Stomach (tissue), 9 donors: ENCODE data around the gene PDXDC1. TPM values are rescaled to one million over a fixed set of nuclear protein-coding genes. Genes with fewer than 3 reads are reported as not detected.
"Not testable (repeated sequence)": the region's sequence is repeated elsewhere in the genome, so short reads cannot be mapped to it uniquely, and the experiment has no call there.

Experiments
- DNase-seq, 2 donors: peaks; one replicate each; pipeline versions ENCODE4 v3.0.0 to v3.0.0-alpha.2; 2013 to 2019
- H3K27ac ChIP-seq, 5 donors: fragments of 200-600 bp in 4 of 5; sonication (generic) in 4 of 5; one replicate each; pipeline ENCODE4 v1.5.1; 2013 to 2019; ENCODE audit warnings: mild to moderate bottlenecking in 1 of 5, moderate library complexity in 1 of 5
- H3K27me3 ChIP-seq, 3 donors: fragments of 200-600 bp; sonication (generic); one replicate each; pipeline ENCODE4 v1.5.1; 2017 to 2019; ENCODE audit warnings: mixed run types in 1 of 3
- H3K36me3 ChIP-seq, 4 donors: fragments of 200-600 bp; sonication (generic); 1 replicate in 3 of 4; 2 replicates in 1 of 4; pipeline ENCODE4 v1.5.1; 2016 to 2019
- H3K4me1 ChIP-seq, 4 donors: fragments of 200-600 bp; sonication (generic); one replicate each; pipeline ENCODE4 v1.5.1; 2016 to 2019
- H3K4me3 ChIP-seq, 4 donors: fragments of 200-600 bp; sonication (generic) in 3 of 4; one replicate each; pipeline ENCODE4 v1.5.1; 2016 to 2019; ENCODE audit warnings: mild to moderate bottlenecking in 1 of 4
- H3K9me3 ChIP-seq, 4 donors: fragments of 200-600 bp; sonication (generic); one replicate each; pipeline ENCODE4 v1.5.1; 2016 to 2019
- EP300 ChIP-seq: sonication (generic); formaldehyde crosslinking; IDR thresholded peaks from one replicate; pipeline ENCODE4 v1.6.1; 2017; ENCODE audit warnings: antibody characterized with exemption
- POLR2A ChIP-seq, 4 donors: fragments of 450-650 bp; IDR thresholded peaks; one replicate each; pipeline ENCODE4 v1.6.1; 2016; ENCODE audit warnings: antibody characterized with exemption in 4 of 4, control low read depth in 2 of 4, mild to moderate bottlenecking in 1 of 4, moderate library complexity in 1 of 4
- POLR2AphosphoS5 ChIP-seq, 3 donors: sonication (generic); formaldehyde crosslinking; IDR thresholded peaks; one replicate each; pipeline ENCODE4 v1.6.1; 2016; ENCODE audit warnings: antibody characterized with exemption in 3 of 3
- WGBS, 5 donors: extraction: QIAGEN DNeasy Blood & Tissue Kit in 3 of 5; methylation state at CpG; one replicate each; pipeline versions ENCODE4 v1.1.5 to v1.1.7; 2013 to 2018; 5-methylcytosine and 5-hydroxymethylcytosine counted together
- intact Hi-C: fragments of 100-400 bp; cut with DNase I; formaldehyde crosslinking; loops from one replicate; pipeline ENCODE4 v1.15.1; 2023; ENCODE audit warnings: low total_unique reads
- polyA plus RNA-seq, 3 donors: library from polyadenylated mRNA; stranded (reverse); fragments of 200-250 nt; gene quantifications; one replicate each; pipeline ENCODE4 v1.2.3, GENCODE V29; 2013
- total RNA-seq, 5 donors: library from RNA; depleted of rRNA; stranded (reverse); fragments of >200 nt; gene quantifications; one replicate each; pipeline versions ENCODE4 v1.1.0 to v1.2.3, GENCODE V29; 2014 to 2016
- TF ChIP-seq, protein P1 (sequence below), 7 experiments: fragments of 450-650 bp in 4 of 7; fragments of 200-600 bp in 3 of 7; sonication (generic) in 3 of 7; IDR thresholded peaks; one replicate each; pipeline ENCODE4 v1.5.1; 2016 to 2019; ENCODE audit warnings: antibody characterized with exemption in 7 of 7, control low read depth in 2 of 7, mild to moderate bottlenecking in 1 of 7
- donor health status: healthy with polysubstance abuse.
- donor health status: Bipolar disorder and iron deficiency.
- donor health status: healthy.

PDXDC1 gene
- total and polyA plus RNA-seq, 8 donors = 35.1 to 126 (median 84.0) TPM

DNA sequence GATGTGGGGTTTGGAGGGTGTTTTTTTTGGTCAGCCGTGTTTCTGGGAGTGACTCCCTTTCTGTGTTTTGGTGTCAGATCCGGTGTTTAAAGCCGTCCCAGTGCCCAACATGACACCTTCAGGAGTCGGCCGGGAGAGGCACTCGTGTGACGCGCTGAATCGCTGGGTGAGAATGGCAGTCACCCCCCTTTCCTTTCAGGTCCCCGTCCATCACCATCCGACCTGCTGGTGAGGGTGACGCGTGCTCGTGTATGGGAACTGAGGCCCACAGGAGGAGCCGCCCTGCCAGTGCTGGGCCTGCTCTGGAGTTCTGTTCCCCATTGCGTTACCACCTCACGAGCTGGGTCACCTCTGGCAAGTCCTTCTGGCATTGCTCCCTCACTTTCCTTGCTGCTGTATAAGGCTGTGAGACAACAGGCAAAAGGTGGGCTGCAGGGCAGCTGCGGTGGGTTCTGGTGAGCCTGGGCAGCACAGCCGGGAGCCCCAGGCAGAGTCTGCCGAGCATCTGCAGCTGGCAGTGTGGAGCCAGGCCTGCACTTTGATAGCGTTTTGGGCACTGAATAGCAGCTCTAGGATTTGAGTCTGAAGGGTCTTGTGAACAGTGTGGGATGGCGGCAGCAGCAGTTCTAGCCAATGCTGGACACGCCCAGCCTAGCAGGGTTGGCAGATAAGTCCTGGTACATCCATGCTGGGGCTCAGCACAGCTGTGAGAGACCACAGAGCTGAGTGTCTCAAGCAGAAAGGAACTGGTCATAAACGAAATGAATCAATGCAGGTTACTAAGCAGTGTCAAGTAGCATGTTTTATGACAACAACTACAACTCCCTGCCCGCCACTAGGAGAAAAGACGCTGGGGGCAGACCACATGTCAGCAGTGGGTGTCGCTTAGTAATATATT lies 54.2 kb downstream of the PDXDC1 start:
- H3K27ac ChIP-seq = peak overlapping the region in 2 of 5 donors; percentile 38 to 41
- 79 to 90% (median 85%) methylated on average over 25 to 27 of the region's 27 CpGs for WGBS, 5 donors
- DNase-seq, H3K9me3 ChIP-seq, intact Hi-C loops, H3K27me3 ChIP-seq, H3K4me3 ChIP-seq: not testable (repeated sequence)
- peaks cover 0 to 27% (median 9%) of the 10 kb centered on the region in 4 donors for H3K4me1 ChIP-seq
- H3K36me3 ChIP-seq = peaks cover 71 to 99% (median 87%) of the 10 kb centered on the region in 4 donors

DNA sequence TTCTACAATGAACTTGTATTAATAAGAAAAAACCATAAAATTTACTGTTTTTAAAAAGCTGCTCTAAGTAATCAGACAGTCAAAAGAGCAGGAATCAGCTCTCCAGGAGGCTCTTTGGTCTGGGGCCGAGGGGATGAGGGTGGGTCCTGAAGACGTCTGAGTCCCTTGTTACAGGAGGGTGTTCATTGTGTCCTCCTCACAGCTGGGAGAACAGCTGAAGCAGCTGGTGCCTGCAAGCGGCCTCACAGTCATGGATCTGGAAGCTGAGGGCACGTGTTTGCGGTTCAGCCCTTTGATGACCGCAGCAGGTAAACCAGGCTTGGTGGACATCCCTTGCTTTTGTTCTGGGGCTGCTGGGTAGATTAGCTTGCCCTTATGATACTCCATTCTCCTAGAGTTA lies 54.9 kb downstream of the PDXDC1 start:
- Histone ChIP-seq H3K36me3 (peaks cover 72 to 99% (median 87%) of the 10 kb centered on the region in 4 donors), H3K27ac (peak overlapping the region in 1 of 5 donors; percentile 41), H3K4me1 (peaks cover 0 to 22% (median 9%) of the 10 kb centered on the region in 4 donors)
- DNase-seq, intact Hi-C loops, H3K9me3 ChIP-seq, H3K4me3 ChIP-seq, H3K27me3 ChIP-seq: not testable (repeated sequence)
- WGBS, 5 donors = 81 to 85% (median 83%) methylated on average over 5 to 6 of the region's 6 CpGs

DNA sequence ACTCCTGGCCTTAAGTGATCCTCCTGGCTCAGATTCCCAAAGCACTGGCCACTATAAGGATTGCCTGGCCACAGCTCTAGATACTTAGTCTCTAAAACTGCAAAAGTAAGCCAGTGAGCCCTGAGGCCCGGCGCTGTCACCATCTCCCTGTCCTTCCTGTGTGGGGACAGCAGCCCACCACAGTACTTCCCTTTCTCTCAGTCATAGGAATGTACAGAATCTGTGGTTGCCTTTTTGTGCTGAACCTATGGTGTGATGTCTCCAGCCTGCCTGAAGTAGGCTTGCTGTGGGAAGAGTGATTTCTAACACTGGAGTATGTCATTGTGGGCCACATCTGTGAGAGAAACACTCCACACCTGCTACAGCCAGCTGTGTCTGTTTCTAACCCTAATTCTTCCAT lies 56.4 kb downstream of the PDXDC1 start:
- Histone ChIP-seq H3K27ac (no peak overlapping the region), H3K27me3 (no peaks in the 10 kb centered on the region), H3K4me3 (no peak overlapping the region), H3K9me3 (no peaks in the 10 kb centered on the region), H3K4me1 (peaks cover 0 to 10% (median 6%) of the 10 kb centered on the region in 4 donors), H3K36me3 (peaks cover 75 to 99% (median 88%) of the 10 kb centered on the region in 4 donors)
- DNase-seq = no peak
- 75 to 88% (median 81%) methylated on average over 2 of the region's 2 CpGs for WGBS, 5 donors
- TF ChIP-seq POLR2A (IDR thresholded peaks at IDR 0.05) = no peak
- TF ChIP-seq POLR2AphosphoS5 (IDR thresholded peaks at IDR 0.05) = no peak
- no peak for TF ChIP-seq EP300
- TF ChIP-seq, protein P1, sequence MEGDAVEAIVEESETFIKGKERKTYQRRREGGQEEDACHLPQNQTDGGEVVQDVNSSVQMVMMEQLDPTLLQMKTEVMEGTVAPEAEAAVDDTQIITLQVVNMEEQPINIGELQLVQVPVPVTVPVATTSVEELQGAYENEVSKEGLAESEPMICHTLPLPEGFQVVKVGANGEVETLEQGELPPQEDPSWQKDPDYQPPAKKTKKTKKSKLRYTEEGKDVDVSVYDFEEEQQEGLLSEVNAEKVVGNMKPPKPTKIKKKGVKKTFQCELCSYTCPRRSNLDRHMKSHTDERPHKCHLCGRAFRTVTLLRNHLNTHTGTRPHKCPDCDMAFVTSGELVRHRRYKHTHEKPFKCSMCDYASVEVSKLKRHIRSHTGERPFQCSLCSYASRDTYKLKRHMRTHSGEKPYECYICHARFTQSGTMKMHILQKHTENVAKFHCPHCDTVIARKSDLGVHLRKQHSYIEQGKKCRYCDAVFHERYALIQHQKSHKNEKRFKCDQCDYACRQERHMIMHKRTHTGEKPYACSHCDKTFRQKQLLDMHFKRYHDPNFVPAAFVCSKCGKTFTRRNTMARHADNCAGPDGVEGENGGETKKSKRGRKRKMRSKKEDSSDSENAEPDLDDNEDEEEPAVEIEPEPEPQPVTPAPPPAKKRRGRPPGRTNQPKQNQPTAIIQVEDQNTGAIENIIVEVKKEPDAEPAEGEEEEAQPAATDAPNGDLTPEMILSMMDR (IDR thresholded peaks at IDR 0.05) = no peak
- intact Hi-C loops = no loop called here

DNA sequence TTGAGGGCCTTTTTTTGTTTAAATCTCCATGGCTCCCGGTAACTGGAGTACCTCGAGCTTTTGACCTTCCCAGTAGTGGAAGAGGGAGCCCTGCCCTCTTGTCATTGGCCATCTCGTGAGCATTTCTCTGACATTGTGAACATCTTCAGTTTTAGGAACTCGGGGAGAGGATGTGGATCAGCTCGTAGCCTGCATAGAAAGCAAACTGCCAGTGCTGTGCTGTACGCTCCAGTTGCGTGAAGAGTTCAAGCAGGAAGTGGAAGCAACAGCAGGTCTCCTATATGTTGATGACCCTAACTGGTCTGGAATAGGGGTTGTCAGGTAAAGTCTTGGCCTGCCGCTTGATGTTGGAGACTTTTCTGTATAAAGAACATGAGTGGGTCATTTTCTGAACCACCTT lies 56.8 kb downstream of the PDXDC1 start:
- TF ChIP-seq, protein P1 (IDR thresholded peaks at IDR 0.05) = no peak
- TF ChIP-seq POLR2A (IDR thresholded peaks at IDR 0.05) (no peak), EP300 (no peak), POLR2AphosphoS5 (IDR thresholded peaks at IDR 0.05) (no peak)
- 90 to 96% (median 92%) methylated on average over 8 of the region's 8 CpGs for WGBS, 5 donors

DNA sequence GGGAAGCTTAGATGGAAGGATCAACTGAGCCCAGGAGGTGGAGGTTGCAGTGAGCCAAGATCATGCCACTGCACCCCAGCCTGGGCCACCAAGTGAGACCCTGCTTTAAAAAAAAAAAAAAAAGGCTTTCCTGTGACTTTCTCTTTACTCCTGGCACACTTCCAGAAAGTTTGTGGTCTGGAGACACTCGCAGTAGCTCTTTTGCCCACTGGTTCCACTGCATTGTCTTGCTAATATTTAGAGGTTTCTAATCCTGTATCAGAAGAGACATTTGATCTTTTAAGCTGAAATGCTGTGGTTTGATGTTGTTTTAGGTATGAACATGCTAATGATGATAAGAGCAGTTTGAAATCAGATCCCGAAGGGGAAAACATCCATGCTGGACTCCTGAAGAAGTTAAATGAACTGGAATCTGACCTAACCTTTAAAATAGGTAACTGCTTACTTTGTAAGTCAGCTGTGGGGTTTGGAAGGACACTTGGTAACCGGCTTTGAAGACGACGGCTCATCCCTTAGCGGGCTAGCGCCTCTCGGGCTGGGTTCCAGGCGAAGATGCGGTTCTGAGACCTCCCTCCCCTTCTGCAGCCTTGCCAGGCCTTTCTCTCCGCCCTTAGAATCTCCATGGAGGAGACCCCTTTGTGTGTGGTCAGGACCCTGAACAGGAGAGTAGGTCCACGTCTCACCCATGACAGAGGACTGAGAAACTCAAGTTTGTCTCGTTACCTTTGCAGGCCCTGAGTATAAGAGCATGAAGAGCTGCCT lies 57.9 kb downstream of the PDXDC1 start:
- no peak for DNase-seq
- H3K4me3 ChIP-seq = no peak overlapping the region
- H3K27ac ChIP-seq = peak overlapping the region in 1 of 5 donors; percentile 3
- no peak for TF ChIP-seq POLR2A (IDR thresholded peaks at IDR 0.05)
- TF ChIP-seq, protein P1 (IDR thresholded peaks at IDR 0.05) = no peak
- TF ChIP-seq POLR2AphosphoS5 (IDR thresholded peaks at IDR 0.05) = no peak
- TF ChIP-seq EP300 = no peak
- no peaks in the 10 kb centered on the region for H3K9me3 ChIP-seq
- intact Hi-C loops = no loop called here
- 78 to 88% (median 83%) methylated on average over 10 to 13 of the region's 13 CpGs for WGBS, 5 donors
- H3K36me3 ChIP-seq = peaks cover 85 to 100% (median 96%) of the 10 kb centered on the region in 4 donors
- no peaks in the 10 kb centered on the region for H3K27me3 ChIP-seq
- H3K4me1 ChIP-seq = peaks cover 0 to 8% (median 5%) of the 10 kb centered on the region in 4 donors

More for the DNA sequence above, 56.8 kb downstream of the PDXDC1 start:
- H3K36me3 ChIP-seq = peaks cover 80 to 100% (median 90%) of the 10 kb centered on the region in 4 donors
- H3K4me3 ChIP-seq = no peak overlapping the region
- H3K27ac ChIP-seq = no peak overlapping the region
- DNase-seq = no peak
- intact Hi-C loops = no loop called here
- H3K9me3 ChIP-seq = no peaks in the 10 kb centered on the region
- H3K27me3 ChIP-seq = no peaks in the 10 kb centered on the region
- peaks cover 0 to 10% (median 6%) of the 10 kb centered on the region in 4 donors for H3K4me1 ChIP-seq
